Hepatocyte (in vitro differentiated cells): ENCODE measurements around the gene ANO4. TPM values are rescaled to one million over a fixed set of nuclear protein-coding genes. Genes with fewer than 3 reads are reported as not detected.
A peak's percentile ranks its signal among the peaks of the same experiment; 100 is the strongest.

Source experiments
- DNase-seq: peaks from one replicate; pipeline ENCODE4 v3.0.0-alpha.2; 2016; ENCODE audit warnings: low spot score
- H2AFZ ChIP-seq: fragments of 200-600 bp; sonication (generic); 2 replicates; pipeline ENCODE4 v1.6.0; 2016; ENCODE audit warnings: antibody characterized with exemption, mild to moderate bottlenecking
- H3K27ac ChIP-seq: fragments of 200-600 bp; sonication (generic); 2 replicates; pipeline ENCODE4 v1.5.1; 2016; ENCODE audit warnings: mild to moderate bottlenecking
- H3K27me3 ChIP-seq: fragments of 200-600 bp; sonication (generic); 2 replicates; pipeline ENCODE4 v1.6.1; 2016
- H3K36me3 ChIP-seq: fragments of 200-600 bp; sonication (generic); replicated peaks from 2 replicates; pipeline ENCODE4 v1.5.1; 2016; ENCODE audit warnings: low read depth; ENCODE audit not compliant: insufficient read depth
- H3K4me1 ChIP-seq: fragments of 200-600 bp; sonication (generic); 2 replicates; pipeline ENCODE4 v1.5.1; 2016; ENCODE audit warnings: mild to moderate bottlenecking, moderate library complexity; ENCODE audit not compliant: insufficient read depth
- H3K4me2 ChIP-seq: fragments of 200-600 bp; sonication (generic); 2 replicates; pipeline ENCODE4 v1.6.0; 2016
- H3K4me3 ChIP-seq: fragments of 200-600 bp; sonication (generic); 2 replicates; pipeline ENCODE4 v1.5.1; 2016; ENCODE audit warnings: mild to moderate bottlenecking
- H3K79me2 ChIP-seq: fragments of 200-600 bp; sonication (generic); 2 replicates; pipeline ENCODE4 v1.6.0; 2017; ENCODE audit warnings: mild to moderate bottlenecking
- H3K9me2 ChIP-seq: fragments of 200-600 bp; sonication (generic); replicated peaks from 2 replicates; pipeline ENCODE4 v1.6.0; 2017; ENCODE audit warnings: mild to moderate bottlenecking; ENCODE audit not compliant: insufficient read depth
- H3K9me3 ChIP-seq: fragments of 200-600 bp; sonication (generic); 2 replicates; pipeline ENCODE4 v1.5.1; 2016; ENCODE audit warnings: low read depth, mild to moderate bottlenecking
- H4K20me1 ChIP-seq: fragments of 200-600 bp; sonication (generic); 2 replicates; pipeline ENCODE4 v1.6.0; 2016; ENCODE audit warnings: mild to moderate bottlenecking; ENCODE audit not compliant: insufficient read depth, poor library complexity, severe bottlenecking
- EZH2 ChIP-seq: fragments of 200-600 bp; sonication (generic); IDR thresholded peaks from 2 replicates; pipeline ENCODE4 v1.6.1; 2016; ENCODE audit warnings: antibody characterized with exemption, mild to moderate bottlenecking, borderline replicate concordance
- EZH2phosphoT487 ChIP-seq: fragments of 200-600 bp; sonication (generic); IDR thresholded peaks from one replicate; pipeline ENCODE4 v1.6.1; 2018; ENCODE audit warnings: antibody characterized with exemption, mild to moderate bottlenecking, low read depth, moderate library complexity; ENCODE audit not compliant: unreplicated experiment, severe bottlenecking
- WGBS: methylation state at CpG from one replicate; pipeline ENCODE4 v1.1.6; 2016; ENCODE audit warnings: low lambda C conversion rate; ENCODE audit errors: missing lambda C conversion rate; 5-methylcytosine and 5-hydroxymethylcytosine counted together
- polyA plus RNA-seq: library from polyadenylated mRNA; unstranded; fragments of >200 nt; fragmentation: Nextera tagmentation; extraction: Ambion mirVana; gene quantifications from 2 replicates; pipeline ENCODE4 v1.2.1, GENCODE V29; 2016
- total RNA-seq: library from RNA; depleted of rRNA; stranded (reverse); fragments of >200 nt; gene quantifications from 2 replicates; pipeline ENCODE4 v1.2.3, GENCODE V29; 2014
- TF ChIP-seq, protein P1 (sequence below): fragments of 200-600 bp; sonication (generic); IDR thresholded peaks from 2 replicates; pipeline ENCODE4 v1.5.1; 2016; ENCODE audit warnings: antibody characterized with exemption, mild to moderate bottlenecking; ENCODE audit not compliant: poor library complexity

Gene ANO4
- total and polyA plus RNA-seq, 2 experiments from 2014 or later: 1.6 to 2.3 TPM

DNA sequence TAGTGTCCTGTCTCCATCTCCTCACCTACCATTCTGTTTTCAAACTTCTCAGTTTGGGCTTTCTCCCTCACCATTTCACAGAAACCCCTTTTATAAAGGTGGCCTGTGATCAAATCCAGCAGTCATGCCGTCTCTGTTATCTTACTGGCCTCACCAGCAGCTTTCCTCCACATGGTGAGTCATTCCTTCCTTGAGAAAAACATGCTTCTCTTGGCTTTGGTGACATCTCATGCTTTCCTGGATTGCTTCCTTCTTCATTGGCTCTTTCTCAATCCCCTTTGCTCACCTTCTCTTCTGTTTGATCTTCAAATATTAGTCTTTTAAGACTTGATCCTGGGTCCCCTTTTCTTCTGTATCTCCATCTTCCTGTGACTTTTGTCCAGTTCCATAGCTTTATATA, 164.9 kb downstream of the ANO4 start:
- H3K9me3 ChIP-seq: no peaks in the 10 kb centered on the region
- H3K36me3 ChIP-seq: no peaks in the 10 kb centered on the region
- H2AFZ ChIP-seq: no peak overlapping the region
- TF ChIP-seq EZH2 (no peak), EZH2phosphoT487 (no peak)
- TF ChIP-seq, protein P1, sequence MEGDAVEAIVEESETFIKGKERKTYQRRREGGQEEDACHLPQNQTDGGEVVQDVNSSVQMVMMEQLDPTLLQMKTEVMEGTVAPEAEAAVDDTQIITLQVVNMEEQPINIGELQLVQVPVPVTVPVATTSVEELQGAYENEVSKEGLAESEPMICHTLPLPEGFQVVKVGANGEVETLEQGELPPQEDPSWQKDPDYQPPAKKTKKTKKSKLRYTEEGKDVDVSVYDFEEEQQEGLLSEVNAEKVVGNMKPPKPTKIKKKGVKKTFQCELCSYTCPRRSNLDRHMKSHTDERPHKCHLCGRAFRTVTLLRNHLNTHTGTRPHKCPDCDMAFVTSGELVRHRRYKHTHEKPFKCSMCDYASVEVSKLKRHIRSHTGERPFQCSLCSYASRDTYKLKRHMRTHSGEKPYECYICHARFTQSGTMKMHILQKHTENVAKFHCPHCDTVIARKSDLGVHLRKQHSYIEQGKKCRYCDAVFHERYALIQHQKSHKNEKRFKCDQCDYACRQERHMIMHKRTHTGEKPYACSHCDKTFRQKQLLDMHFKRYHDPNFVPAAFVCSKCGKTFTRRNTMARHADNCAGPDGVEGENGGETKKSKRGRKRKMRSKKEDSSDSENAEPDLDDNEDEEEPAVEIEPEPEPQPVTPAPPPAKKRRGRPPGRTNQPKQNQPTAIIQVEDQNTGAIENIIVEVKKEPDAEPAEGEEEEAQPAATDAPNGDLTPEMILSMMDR: no peak
- peaks cover 11% of the 10 kb centered on the region for H3K4me1 ChIP-seq
- peak; percentile 55 for DNase-seq
- peak overlapping the region; percentile 63 for H3K27ac ChIP-seq
- no peak overlapping the region for H3K4me3 ChIP-seq
- H4K20me1 ChIP-seq: no peaks in the 10 kb centered on the region
- no peaks in the 10 kb centered on the region for H3K27me3 ChIP-seq
- no peak overlapping the region for H3K4me2 ChIP-seq
- H3K79me2 ChIP-seq: no peaks in the 10 kb centered on the region
- H3K9me2 ChIP-seq: no peaks in the 10 kb centered on the region
- 10% methylated on average over 1 of the region's 1 CpG for WGBS

DNA sequence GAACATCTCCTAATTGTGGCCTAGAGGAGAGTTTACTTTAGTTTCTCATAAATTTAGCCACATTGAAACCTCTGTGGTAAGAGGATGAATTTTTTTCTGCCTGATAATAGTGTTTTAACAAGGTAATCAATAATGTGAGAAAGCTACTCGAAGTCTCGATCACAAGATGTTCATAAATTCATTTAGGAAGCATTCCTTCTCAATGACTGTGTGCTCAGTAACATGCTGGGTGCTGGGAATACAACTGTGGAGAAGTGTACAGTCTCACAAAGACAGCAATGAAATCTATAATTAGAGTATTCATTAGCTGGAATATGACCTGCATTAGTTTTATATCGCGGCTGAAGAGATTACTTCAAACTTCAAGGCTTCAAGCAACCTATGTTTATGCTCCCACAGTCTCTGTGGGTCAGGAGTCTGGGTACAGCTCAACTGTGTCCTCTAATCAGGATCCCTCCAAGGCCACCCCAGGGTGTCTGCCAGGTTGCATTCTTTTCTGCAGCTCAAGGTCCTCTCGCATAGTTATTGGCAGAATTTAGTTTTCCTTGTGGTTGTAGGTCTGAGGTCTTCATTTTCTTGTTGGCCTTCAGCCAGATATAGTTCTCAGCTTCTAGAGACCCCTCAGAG, 167.6 kb downstream of the ANO4 start:
- DNase-seq: no peak
- H3K79me2 ChIP-seq: no peaks in the 10 kb centered on the region
- H3K27me3 ChIP-seq: no peaks in the 10 kb centered on the region
- no peaks in the 10 kb centered on the region for H3K9me3 ChIP-seq
- peaks cover 4% of the 10 kb centered on the region for H3K4me1 ChIP-seq
- no peak overlapping the region for H3K4me2 ChIP-seq
- no peaks in the 10 kb centered on the region for H3K36me3 ChIP-seq
- 91% methylated on average over 5 of the region's 5 CpGs for WGBS
- no peak overlapping the region for H3K4me3 ChIP-seq
- H3K27ac ChIP-seq: no peak overlapping the region
- TF ChIP-seq, protein P1: no peak
- TF ChIP-seq EZH2phosphoT487: no peak
- TF ChIP-seq EZH2: no peak
- no peaks in the 10 kb centered on the region for H4K20me1 ChIP-seq
- H2AFZ ChIP-seq: no peak overlapping the region
- H3K9me2 ChIP-seq: no peaks in the 10 kb centered on the region

DNA sequence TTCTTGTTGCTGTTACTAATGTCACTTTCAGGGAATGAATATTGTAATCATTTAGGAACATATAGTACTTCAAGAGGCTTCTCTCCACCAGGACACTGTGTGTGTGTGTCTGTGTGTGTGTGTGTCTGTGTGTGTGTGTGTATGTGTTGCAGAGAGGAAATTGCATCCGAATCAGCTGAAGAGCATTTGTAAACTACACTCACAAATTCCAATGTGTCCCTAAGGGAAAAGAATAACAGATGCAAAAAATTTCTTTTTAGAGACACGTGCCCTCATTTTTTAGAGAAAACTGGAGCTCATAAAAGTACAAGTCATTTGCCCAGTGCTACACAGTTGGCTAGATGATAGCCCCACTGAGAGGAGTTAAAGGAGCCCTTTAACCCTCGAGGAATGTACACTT, 168.8 kb downstream of the ANO4 start:
- Histone ChIP-seq H3K27me3 (no peaks in the 10 kb centered on the region), H3K79me2 (no peaks in the 10 kb centered on the region), H3K9me3 (no peaks in the 10 kb centered on the region), H2AFZ (no peak overlapping the region), H3K4me3 (no peak overlapping the region), H3K4me1 (peaks cover 4% of the 10 kb centered on the region), H3K9me2 (no peaks in the 10 kb centered on the region), H3K4me2 (no peak overlapping the region), H4K20me1 (no peaks in the 10 kb centered on the region), H3K27ac (no peak overlapping the region), H3K36me3 (no peaks in the 10 kb centered on the region)
- no peak for DNase-seq
- TF ChIP-seq EZH2phosphoT487: no peak
- TF ChIP-seq EZH2: no peak
- TF ChIP-seq, protein P1: no peak
- WGBS: 57% methylated on average over 3 of the region's 3 CpGs

DNA sequence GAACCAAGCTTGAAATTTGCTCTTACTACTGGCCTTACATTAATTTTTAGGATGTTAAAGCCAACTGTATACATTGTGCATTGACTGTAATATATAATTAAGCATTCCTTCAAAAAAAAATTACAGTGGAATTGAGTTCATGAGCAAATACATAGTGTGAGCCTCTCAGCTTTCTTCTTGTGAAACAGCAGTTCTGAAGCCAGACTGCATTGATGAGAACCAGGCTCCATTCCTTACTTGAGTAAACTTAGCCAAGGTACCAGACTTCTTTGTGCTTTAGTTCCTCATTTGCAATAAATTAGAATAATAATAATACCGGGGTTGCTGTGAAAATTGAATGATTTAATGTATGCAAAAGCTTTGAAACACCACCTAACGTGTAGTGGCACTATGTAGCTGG, 169.5 kb downstream of the ANO4 start:
- no peaks in the 10 kb centered on the region for H3K9me3 ChIP-seq
- no peaks in the 10 kb centered on the region for H3K9me2 ChIP-seq
- TF ChIP-seq EZH2 (no peak), EZH2phosphoT487 (no peak)
- TF ChIP-seq, protein P1: no peak
- no peaks in the 10 kb centered on the region for H3K27me3 ChIP-seq
- no peak overlapping the region for H3K4me3 ChIP-seq
- H3K27ac ChIP-seq: no peak overlapping the region
- no peak overlapping the region for H2AFZ ChIP-seq
- H3K4me1 ChIP-seq: peaks cover 4% of the 10 kb centered on the region
- no peak for DNase-seq
- H3K4me2 ChIP-seq: no peak overlapping the region
- H3K36me3 ChIP-seq: no peaks in the 10 kb centered on the region
- WGBS: 50% methylated on average over 2 of the region's 2 CpGs
- no peaks in the 10 kb centered on the region for H4K20me1 ChIP-seq
- H3K79me2 ChIP-seq: no peaks in the 10 kb centered on the region
